Activated T-helper 1 cell treated with anti-CD3 and anti-CD28 coated beads, Interleukin-12 subunit alpha, Interleukin-12 subunit beta, Interleukin-2, Interleukin-4 antibody, amounts not matched to agents 30 ng/mL and 10 ng/mL and 1 ng/mL, durations not matched to agents 14 hours and 24 hours and 36 hours (primary cell): ENCODE data around the gene ANKLE2. TPM values are rescaled to one million over a fixed set of nuclear protein-coding genes. Genes with fewer than 3 reads are reported as not detected.
"Not testable (repeated sequence)": the region's sequence is repeated elsewhere in the genome, so short reads cannot be mapped to it uniquely, and the experiment has no call there.

ENCODE experiments used
- DNase-seq: peaks from one replicate; pipeline ENCODE4 v3.0.0; 2021; ENCODE audit warnings: low spot score
- H3K27ac Mint-ChIP-seq: one replicate; pipeline ENCODE4 v1.8.0; 2021; ENCODE audit warnings: mild to moderate bottlenecking, mixed read lengths
- H3K27me3 Mint-ChIP-seq: one replicate; pipeline ENCODE4 v1.8.0; 2022; ENCODE audit warnings: mild to moderate bottlenecking, moderate library complexity, mixed read lengths; ENCODE audit not compliant: insufficient read depth
- H3K36me3 Mint-ChIP-seq: one replicate; pipeline ENCODE4 v1.8.0; 2021; ENCODE audit warnings: low read depth, mixed read lengths
- H3K4me1 Mint-ChIP-seq: one replicate; pipeline ENCODE4 v1.8.0; 2021; ENCODE audit warnings: low read depth, mixed read lengths
- H3K4me3 Mint-ChIP-seq: one replicate; pipeline ENCODE4 v1.8.0; 2021; ENCODE audit warnings: mild to moderate bottlenecking, moderate library complexity, mixed read lengths
- H3K9me3 Mint-ChIP-seq: one replicate; pipeline ENCODE4 v1.8.0; 2021; ENCODE audit warnings: mixed read lengths
- intact Hi-C: fragments of 100-400 bp; cut with micrococcal nuclease; formaldehyde crosslinking; loops from one replicate; pipeline ENCODE4 v1.15.1; 2024
- total RNA-seq: library from RNA; stranded (reverse); gene quantifications from 2 replicates; pipeline ENCODE4 v1.2.3, GENCODE V29; 2022

The ANKLE2 gene
- total RNA-seq, 1 donor from 2014 or later: 156 TPM

DNA sequence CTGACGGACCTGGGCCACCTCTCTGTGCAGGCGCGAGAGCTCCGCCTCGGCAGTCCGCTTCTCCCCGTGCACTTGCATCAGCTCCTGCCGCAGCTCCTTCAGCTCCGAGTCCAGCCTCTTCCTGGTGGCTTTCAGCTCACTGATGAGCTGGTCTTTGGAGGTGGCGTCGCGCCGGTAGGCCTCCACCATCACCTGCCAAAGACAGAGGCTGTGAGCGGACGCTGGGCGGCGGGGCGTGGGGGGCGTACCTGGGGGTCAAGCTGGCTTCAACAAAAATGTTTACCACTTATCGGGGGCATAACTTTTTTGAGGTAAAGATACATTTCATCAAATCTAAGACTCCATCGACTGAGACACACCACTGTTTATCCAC lies 27.5 kb upstream of the ANKLE2 start:
- no peak for DNase-seq
- no peak overlapping the region for H3K27ac Mint-ChIP-seq
- H3K36me3 Mint-ChIP-seq: peaks cover 52% of the 10 kb centered on the region

GRCh38 chr12:132788375-132789098 lies 26.9 kb upstream of the ANKLE2 start:
- Mint-ChIP-seq H3K9me3 (no peaks in the 10 kb centered on the region), H3K4me3 (no peak overlapping the region), H3K4me1 (no peaks in the 10 kb centered on the region), H3K27me3 (no peaks in the 10 kb centered on the region), H3K36me3 (peaks cover 52% of the 10 kb centered on the region), H3K27ac (no peak overlapping the region)
- intact Hi-C loops: no loop called here
- no peak for DNase-seq

More for the DNA sequence above, 27.5 kb upstream of the ANKLE2 start:
- intact Hi-C loops: no loop called here
- H3K4me1 Mint-ChIP-seq: no peaks in the 10 kb centered on the region
- no peaks in the 10 kb centered on the region for H3K9me3 Mint-ChIP-seq
- no peak overlapping the region for H3K4me3 Mint-ChIP-seq
- H3K27me3 Mint-ChIP-seq: no peaks in the 10 kb centered on the region

DNA sequence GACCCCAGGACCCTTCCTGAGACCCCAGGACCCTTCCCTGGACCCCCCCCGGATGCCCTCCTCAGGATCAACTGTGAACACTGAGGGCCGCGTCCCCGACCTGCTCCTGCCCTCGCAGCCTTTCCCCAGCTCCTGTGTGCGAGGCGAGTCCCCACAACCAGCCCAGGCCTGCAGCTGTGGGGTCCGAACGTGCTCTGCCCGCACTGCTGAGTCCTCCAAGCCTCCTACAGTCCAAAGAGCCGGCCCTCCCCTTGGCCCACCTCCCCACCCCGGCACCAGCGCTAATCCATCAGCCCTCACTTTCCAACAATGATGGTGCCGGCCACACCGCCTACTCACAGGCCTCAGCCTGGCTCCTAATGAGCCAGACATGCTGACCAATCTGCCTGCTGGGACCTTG lies 26.2 kb upstream of the ANKLE2 start:
- Mint-ChIP-seq H3K4me1 (no peaks in the 10 kb centered on the region), H3K4me3 (no peak overlapping the region), H3K27me3 (no peaks in the 10 kb centered on the region), H3K9me3 (no peaks in the 10 kb centered on the region), H3K36me3 (peaks cover 53% of the 10 kb centered on the region), H3K27ac (no peak overlapping the region)
- DNase-seq: no peak
- intact Hi-C loops: no loop called here

DNA sequence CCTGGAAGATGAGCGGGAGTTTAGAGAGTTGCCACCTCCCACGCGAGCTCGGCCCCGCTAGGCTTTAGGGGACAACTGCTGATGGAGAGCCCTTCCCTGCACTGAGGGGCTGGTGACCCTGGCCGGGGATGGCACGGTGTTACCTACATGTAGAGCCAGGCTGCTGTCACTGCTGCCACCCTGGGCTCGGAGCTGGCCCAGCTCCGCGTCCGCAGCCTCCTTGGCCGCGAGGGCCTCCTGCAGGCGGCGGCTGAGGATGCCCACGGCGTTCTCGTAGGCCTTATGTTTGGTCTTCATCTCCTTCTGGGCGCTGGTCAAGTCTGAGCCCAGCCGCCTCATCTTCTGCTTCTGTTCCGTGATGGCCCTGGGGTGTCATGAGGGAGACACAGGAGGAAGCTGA lies 24.6 kb upstream of the ANKLE2 start:
- peaks cover 50% of the 10 kb centered on the region for H3K36me3 Mint-ChIP-seq
- H3K9me3 Mint-ChIP-seq: no peaks in the 10 kb centered on the region
- no peak overlapping the region for H3K4me3 Mint-ChIP-seq
- intact Hi-C loops: no loop called here
- H3K4me1 Mint-ChIP-seq: no peaks in the 10 kb centered on the region
- DNase-seq: no peak
- H3K27ac Mint-ChIP-seq: no peak overlapping the region
- no peaks in the 10 kb centered on the region for H3K27me3 Mint-ChIP-seq

- H3K36me3 Mint-ChIP-seq: peaks cover 55% of the 10 kb centered on the region
- H3K27me3 Mint-ChIP-seq: no peaks in the 10 kb centered on the region
- H3K9me3 Mint-ChIP-seq: no peaks in the 10 kb centered on the region
- no peak overlapping the region for H3K4me3 Mint-ChIP-seq
- intact Hi-C loops: no loop called here
- H3K27ac Mint-ChIP-seq: no peak overlapping the region
- DNase-seq: no peak
- no peaks in the 10 kb centered on the region for H3K4me1 Mint-ChIP-seq
Observed at GRCh38 chr12:132784580-132784979, 22.9 kb upstream of the ANKLE2 start.

- H3K4me3 Mint-ChIP-seq: no peak overlapping the region
- no peaks in the 10 kb centered on the region for H3K9me3 Mint-ChIP-seq
- H3K4me1 Mint-ChIP-seq: no peaks in the 10 kb centered on the region
- no peaks in the 10 kb centered on the region for H3K27me3 Mint-ChIP-seq
- intact Hi-C loops: no loop called here
- no peak for DNase-seq
- H3K36me3 Mint-ChIP-seq: peaks cover 51% of the 10 kb centered on the region
- H3K27ac Mint-ChIP-seq: no peak overlapping the region
Observed at GRCh38 chr12:132783917-132784531, 22.4 kb upstream of the ANKLE2 start.

DNA sequence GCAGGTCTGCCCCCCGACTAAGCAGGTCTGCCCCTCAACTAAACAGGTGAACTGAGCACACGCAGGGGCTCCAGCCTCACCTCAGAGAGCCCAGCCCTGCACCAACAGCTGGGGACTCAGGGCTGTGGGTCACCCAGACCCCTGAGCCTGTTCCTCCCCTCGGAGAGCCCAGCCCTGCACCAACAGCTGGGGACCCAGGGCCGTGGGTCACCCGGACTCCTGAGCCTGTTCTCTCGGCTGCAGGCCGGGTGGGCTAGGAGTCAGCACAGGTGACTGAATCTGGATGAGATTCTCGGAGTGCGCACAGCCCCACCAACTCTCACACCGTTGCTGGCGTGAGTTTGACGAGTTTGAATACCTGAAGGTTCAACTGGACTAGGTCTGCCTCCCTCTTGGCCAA lies 20.3 kb upstream of the ANKLE2 start:
- H3K27ac Mint-ChIP-seq: no peak overlapping the region
- H3K4me1 Mint-ChIP-seq: no peaks in the 10 kb centered on the region
- no peak overlapping the region for H3K4me3 Mint-ChIP-seq
- H3K9me3 Mint-ChIP-seq: no peaks in the 10 kb centered on the region
- peaks cover 39% of the 10 kb centered on the region for H3K36me3 Mint-ChIP-seq
- DNase-seq: no peak
- intact Hi-C loops: no loop called here
- no peaks in the 10 kb centered on the region for H3K27me3 Mint-ChIP-seq

DNA sequence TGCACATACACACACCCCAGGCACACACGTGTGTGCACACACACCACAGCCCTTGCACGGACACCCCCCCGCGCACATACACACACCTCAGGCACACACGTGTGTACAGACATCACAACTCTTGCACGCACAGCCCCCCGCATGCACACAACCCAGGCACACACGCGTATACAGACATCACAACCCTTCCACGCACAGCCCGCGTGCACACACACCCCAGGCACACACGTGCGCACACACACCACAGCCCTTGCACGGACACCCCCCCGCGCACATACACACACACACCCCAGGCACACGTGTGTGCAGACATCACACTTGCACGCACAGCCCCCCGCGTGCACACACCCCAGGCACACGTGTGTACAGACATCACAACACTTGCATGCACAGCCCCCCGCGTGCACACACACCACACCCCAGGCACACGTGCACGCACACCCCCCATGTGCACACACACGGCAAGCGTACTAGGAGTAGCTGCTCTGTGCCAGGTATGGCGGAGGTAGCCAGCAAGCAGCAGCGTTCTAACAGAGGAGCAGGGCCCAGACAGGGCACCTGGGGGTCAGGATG lies 18.2 kb upstream of the ANKLE2 start:
- H3K4me3 Mint-ChIP-seq: no peak overlapping the region
- H3K27me3 Mint-ChIP-seq: no peaks in the 10 kb centered on the region
- no peak for DNase-seq
- no peaks in the 10 kb centered on the region for H3K4me1 Mint-ChIP-seq
- H3K9me3 Mint-ChIP-seq: no peaks in the 10 kb centered on the region
- intact Hi-C loops: no loop called here
- H3K36me3 Mint-ChIP-seq: peaks cover 33% of the 10 kb centered on the region
- no peak overlapping the region for H3K27ac Mint-ChIP-seq

GRCh38 chr12:132777614-132778013 lies 16.0 kb upstream of the ANKLE2 start:
- Mint-ChIP-seq H3K4me3 (no peak overlapping the region), H3K36me3 (peaks cover 37% of the 10 kb centered on the region)

GRCh38 chr12:132776816-132777568 lies 15.4 kb upstream of the ANKLE2 start:
- no peak overlapping the region for H3K4me3 Mint-ChIP-seq
- intact Hi-C loops: no loop called here
- H3K36me3 Mint-ChIP-seq: peaks cover 37% of the 10 kb centered on the region

More at GRCh38 chr12:132777614-132778013, 16.0 kb upstream of the ANKLE2 start:
- intact Hi-C loops: no loop called here
- no peak overlapping the region for H3K27ac Mint-ChIP-seq
- no peaks in the 10 kb centered on the region for H3K9me3 Mint-ChIP-seq
- H3K27me3 Mint-ChIP-seq: no peaks in the 10 kb centered on the region
- DNase-seq: no peak
- H3K4me1 Mint-ChIP-seq: no peaks in the 10 kb centered on the region

GRCh38 chr12:132776230-132776625 lies 14.6 kb upstream of the ANKLE2 start:
- intact Hi-C loops, H3K9me3 Mint-ChIP-seq, DNase-seq, H3K27me3 Mint-ChIP-seq, H3K4me3 Mint-ChIP-seq, H3K27ac Mint-ChIP-seq: not testable (repeated sequence)
- Mint-ChIP-seq H3K36me3 (peaks cover 38% of the 10 kb centered on the region), H3K4me1 (peaks cover 10% of the 10 kb centered on the region)

More at GRCh38 chr12:132776816-132777568, 15.4 kb upstream of the ANKLE2 start:
- no peaks in the 10 kb centered on the region for H3K27me3 Mint-ChIP-seq
- no peak overlapping the region for H3K27ac Mint-ChIP-seq
- no peaks in the 10 kb centered on the region for H3K9me3 Mint-ChIP-seq
- H3K4me1 Mint-ChIP-seq: peaks cover 3% of the 10 kb centered on the region
- DNase-seq: no peak

DNA sequence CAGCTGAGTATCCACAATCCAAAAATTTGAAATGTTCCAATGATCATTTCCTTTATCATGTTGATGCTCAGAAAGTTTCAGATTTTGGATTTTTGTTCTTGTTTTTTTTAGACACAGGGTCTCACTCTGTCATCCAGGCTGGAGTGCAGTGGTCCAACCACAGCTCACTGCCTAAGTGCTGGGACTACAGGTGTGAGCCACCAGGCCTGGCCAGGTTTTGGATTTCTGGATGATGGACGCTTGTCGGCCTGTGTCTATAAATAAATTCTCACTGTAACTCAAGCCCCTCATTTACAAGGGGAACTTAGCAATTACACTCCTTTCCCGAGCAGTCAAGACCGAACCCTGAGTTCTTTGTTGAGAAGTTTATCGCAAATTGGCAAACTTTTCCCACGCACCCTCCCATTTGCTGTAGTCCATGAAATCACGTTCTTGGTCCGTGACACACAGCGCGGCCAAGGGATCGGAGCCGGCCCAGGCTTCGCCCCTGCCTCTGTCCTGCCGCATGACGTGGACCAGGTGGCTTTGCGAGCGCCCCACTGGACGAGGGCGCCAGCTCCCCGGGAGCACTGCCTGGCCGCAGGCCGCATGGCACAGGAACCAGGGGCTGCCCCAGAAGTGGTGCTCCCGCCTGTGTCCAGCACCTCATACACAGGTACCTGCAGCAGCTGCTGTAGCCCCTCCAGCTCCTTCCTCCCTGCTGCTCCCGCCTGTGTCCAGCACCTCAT lies 14.0 kb upstream of the ANKLE2 start:
- Mint-ChIP-seq H3K36me3 (peaks cover 40% of the 10 kb centered on the region), H3K9me3 (no peaks in the 10 kb centered on the region), H3K4me3 (no peak overlapping the region), H3K27me3 (no peaks in the 10 kb centered on the region), H3K4me1 (peaks cover 14% of the 10 kb centered on the region), H3K27ac (no peak overlapping the region)
- intact Hi-C loops: no loop called here
- DNase-seq: no peak
